Loucy (cell line): ENCODE results near the gene MET.

Experiments used
- EZH2phosphoT487 ChIP-seq: fragments of 200-600 bp; IDR thresholded peaks from 2 replicates; pipeline ENCODE4 v1.6.1; 2018; ENCODE audit warnings: antibody characterized with exemption, mild to moderate bottlenecking, moderate library complexity, borderline replicate concordance
- TF ChIP-seq, protein P1 (sequence below): fragments of 200-600 bp; sonication (generic); conservative IDR thresholded peaks from 2 replicates; pipeline ENCODE4 v1.5.1; 2014; ENCODE audit warnings: mild to moderate bottlenecking, antibody characterized with exemption, low read length

DNA sequence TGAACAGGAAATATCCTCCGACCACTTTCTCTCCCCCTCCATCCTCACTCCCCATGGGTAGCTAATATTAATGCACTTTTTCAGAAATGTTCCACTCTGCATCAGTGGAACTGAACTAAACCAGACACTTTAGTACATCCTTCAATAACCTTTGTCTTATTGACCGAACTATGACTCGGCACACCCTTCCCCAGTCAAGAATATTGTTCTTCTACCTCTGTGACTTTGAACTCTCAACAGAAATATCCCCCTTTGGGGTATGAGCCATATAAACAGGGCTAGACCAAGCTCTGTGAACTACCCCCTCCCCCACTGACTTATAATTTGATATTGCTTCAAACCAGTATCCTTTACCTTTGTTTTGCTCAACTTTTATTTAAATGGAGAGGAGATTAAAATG lies 132.5 kb downstream of the MET start:
- TF ChIP-seq, protein P1, sequence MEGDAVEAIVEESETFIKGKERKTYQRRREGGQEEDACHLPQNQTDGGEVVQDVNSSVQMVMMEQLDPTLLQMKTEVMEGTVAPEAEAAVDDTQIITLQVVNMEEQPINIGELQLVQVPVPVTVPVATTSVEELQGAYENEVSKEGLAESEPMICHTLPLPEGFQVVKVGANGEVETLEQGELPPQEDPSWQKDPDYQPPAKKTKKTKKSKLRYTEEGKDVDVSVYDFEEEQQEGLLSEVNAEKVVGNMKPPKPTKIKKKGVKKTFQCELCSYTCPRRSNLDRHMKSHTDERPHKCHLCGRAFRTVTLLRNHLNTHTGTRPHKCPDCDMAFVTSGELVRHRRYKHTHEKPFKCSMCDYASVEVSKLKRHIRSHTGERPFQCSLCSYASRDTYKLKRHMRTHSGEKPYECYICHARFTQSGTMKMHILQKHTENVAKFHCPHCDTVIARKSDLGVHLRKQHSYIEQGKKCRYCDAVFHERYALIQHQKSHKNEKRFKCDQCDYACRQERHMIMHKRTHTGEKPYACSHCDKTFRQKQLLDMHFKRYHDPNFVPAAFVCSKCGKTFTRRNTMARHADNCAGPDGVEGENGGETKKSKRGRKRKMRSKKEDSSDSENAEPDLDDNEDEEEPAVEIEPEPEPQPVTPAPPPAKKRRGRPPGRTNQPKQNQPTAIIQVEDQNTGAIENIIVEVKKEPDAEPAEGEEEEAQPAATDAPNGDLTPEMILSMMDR: no peak
- no peak for TF ChIP-seq EZH2phosphoT487
